IMR-90 (cell line): ENCODE results near the gene ANKRD42. TPM values are rescaled to one million over a fixed set of nuclear protein-coding genes. Genes with fewer than 3 reads are reported as not detected.

ENCODE experiments used
- ATAC-seq: fragments of 200-7000 bp; cut with Tn5 transposase; 2 replicates; pipeline ENCODE4 v1.9.1; 2020; ENCODE audit warnings: low read depth, mild to moderate bottlenecking, moderate library complexity
- BruUV-seq: library from RNA; stranded (reverse); fragments of 400-500 nt; replicated peaks from 2 replicates; lab custom pipeline; 2021; lab: Mats Ljungman, UMichigan
- CTCF ChIA-PET: fragments of 300-600 bp; formaldehyde crosslinking; extraction: SDS; loops from one replicate; lab custom pipeline; 2021; ENCODE audit warnings: antibody characterized with exemption; lab: Yijun Ruan, JAX
- POLR2A ChIA-PET: fragments of 300-600 bp; sonication (Branson Sonifier 250); formaldehyde crosslinking; loops from one replicate; lab custom pipeline; 2022; ENCODE audit warnings: antibody characterized with exemption; ENCODE audit not compliant: unreplicated experiment; lab: Charles Lee
- DNase-seq: peaks from one replicate; pipeline ENCODE4 v3.0.0; 2013
- H2AFZ ChIP-seq: replicated peaks from 2 replicates; pipeline ENCODE3; 2013; ENCODE audit warnings: low read length, mild to moderate bottlenecking; ENCODE audit not compliant: poor library complexity
- H2AK5ac ChIP-seq: 2 replicates; pipeline ENCODE4 v1.6.1; 2013; ENCODE audit warnings: low read depth, low read length, inconsistent platforms
- H2AK9ac ChIP-seq: replicated peaks from 2 replicates; pipeline ENCODE3; 2013; ENCODE audit warnings: mild to moderate bottlenecking, low read depth, low read length, moderate library complexity; ENCODE audit not compliant: poor library complexity
- H2BK120ac ChIP-seq: 2 replicates; pipeline ENCODE4 v1.6.1; 2013; ENCODE audit warnings: low read depth, low read length, inconsistent platforms
- H2BK15ac ChIP-seq: 3 replicates; pipeline ENCODE4 v1.6.1; 2013; ENCODE audit warnings: low read depth, low read length, inconsistent platforms
- H2BK20ac ChIP-seq: 2 replicates; pipeline ENCODE4 v1.6.1; 2013; ENCODE audit warnings: low read depth, mild to moderate bottlenecking, inconsistent platforms, low read length, moderate library complexity
- H2BK5ac ChIP-seq: 2 replicates; pipeline ENCODE4 v1.6.1; 2013; ENCODE audit warnings: mild to moderate bottlenecking, low read depth, low read length, inconsistent platforms; ENCODE audit not compliant: poor library complexity, severe bottlenecking
- H3K14ac ChIP-seq: replicated peaks from 2 replicates; pipeline ENCODE4 v1.6.1; 2013; ENCODE audit warnings: low read depth, low read length, inconsistent platforms
- H3K18ac ChIP-seq: 2 replicates; pipeline ENCODE4 v1.6.1; 2013; ENCODE audit warnings: low read depth, low read length, control low read depth
- H3K23ac ChIP-seq: 2 replicates; pipeline ENCODE4 v1.6.1; 2013; ENCODE audit warnings: low read depth, low read length, inconsistent platforms
- H3K27ac ChIP-seq: 2 replicates; pipeline ENCODE4 v1.5.1; 2013; ENCODE audit warnings: mild to moderate bottlenecking, control low read depth, low read length; ENCODE audit not compliant: insufficient read depth
- H3K27me3 ChIP-seq: 2 replicates; pipeline ENCODE4 v1.6.1; 2013; ENCODE audit warnings: low read length; ENCODE audit not compliant: control insufficient read depth, insufficient read depth
- H3K36me3 ChIP-seq: 2 replicates; pipeline ENCODE4 v1.6.1; 2013; ENCODE audit warnings: low read length, mixed read lengths; ENCODE audit not compliant: control insufficient read depth, insufficient read depth
- H3K4ac ChIP-seq: 2 replicates; pipeline ENCODE4 v1.6.1; 2013; ENCODE audit warnings: low read depth, low read length, inconsistent platforms
- H3K4me1 ChIP-seq: 2 replicates; pipeline ENCODE4 v1.6.1; 2013; ENCODE audit warnings: low read length, mixed read lengths; ENCODE audit not compliant: control insufficient read depth, insufficient read depth
- H3K4me2 ChIP-seq: 2 replicates; pipeline ENCODE4 v1.6.1; 2013; ENCODE audit warnings: low read depth, mild to moderate bottlenecking, control low read depth, low read length, moderate library complexity
- H3K4me3 ChIP-seq: 2 replicates; pipeline ENCODE4 v1.5.1; 2013; ENCODE audit warnings: low read depth, mild to moderate bottlenecking, control low read depth, low read length, moderate library complexity; ENCODE audit not compliant: insufficient read depth
- H3K56ac ChIP-seq: 2 replicates; pipeline ENCODE4 v1.6.1; 2013; ENCODE audit warnings: low read length, inconsistent platforms; ENCODE audit not compliant: insufficient read depth; ENCODE audit errors: extremely low read depth
- H3K79me1 ChIP-seq, 2 experiments: 2 replicates each; pipeline ENCODE4 v1.6.1; 2013; ENCODE audit warnings: low read length in 2 of 2, inconsistent platforms in 1 of 2, low read depth in 1 of 2
- H3K9ac ChIP-seq: 2 replicates; pipeline ENCODE4 v1.6.1; 2013; ENCODE audit warnings: low read depth, low read length, control low read depth
- H3K9me1 ChIP-seq: 2 replicates; pipeline ENCODE4 v1.6.1; 2013; ENCODE audit warnings: low read length, inconsistent platforms; ENCODE audit not compliant: insufficient read depth
- H3K9me3 ChIP-seq: 2 replicates; pipeline ENCODE4 v1.6.1; 2013; ENCODE audit warnings: low read length; ENCODE audit not compliant: control insufficient read depth, insufficient read depth
- H4K20me1 ChIP-seq: 2 replicates; pipeline ENCODE4 v1.6.1; 2013; ENCODE audit warnings: low read length, inconsistent platforms; ENCODE audit not compliant: insufficient read depth
- H4K5ac ChIP-seq: 2 replicates; pipeline ENCODE4 v1.6.1; 2013; ENCODE audit warnings: mild to moderate bottlenecking, low read depth, low read length, control low read depth
- H4K8ac ChIP-seq, 2 experiments: 2 replicates each; pipeline ENCODE4 v1.6.1; 2013; ENCODE audit warnings: low read depth in 2 of 2, low read length in 2 of 2, control low read depth in 1 of 2, inconsistent platforms in 1 of 2
- H4K91ac ChIP-seq: 2 replicates; pipeline ENCODE4 v1.6.1; 2013; ENCODE audit warnings: low read depth, low read length, inconsistent platforms; ENCODE audit not compliant: insufficient read depth
- CEBPB ChIP-seq: IDR thresholded peaks from 2 replicates; pipeline ENCODE4 v1.6.1; 2012; ENCODE audit warnings: low read depth, low read length, improper control_type of control experiment
- RCOR1 ChIP-seq: IDR thresholded peaks from 2 replicates; pipeline ENCODE4 v1.6.1; 2012; ENCODE audit warnings: mild to moderate bottlenecking, low read length, improper control_type of control experiment; ENCODE audit not compliant: insufficient replicate concordance
- RFX5 ChIP-seq: IDR thresholded peaks from 2 replicates; pipeline ENCODE4 v1.8.0; 2012; ENCODE audit warnings: low read depth, mild to moderate bottlenecking, low read length, moderate library complexity
- WGBS, 2 experiments: methylation state at CpG; one replicate each; pipeline versions ENCODE4 v1.1.5 to v1.1.7; 2013; ENCODE audit warnings: missing lambda C conversion rate in 2 of 2; ENCODE audit not compliant: insufficient read length in 1 of 2; ENCODE audit errors: extremely low coverage in 2 of 2; 5-methylcytosine and 5-hydroxymethylcytosine counted together
- dilution Hi-C: fragments of 300-500 bp; cut with HindIII; formaldehyde crosslinking; loops from one replicate; pipeline ENCODE4 v1.14.3; 2018; ENCODE audit warnings: low sequenced_read_pairs; ENCODE audit not compliant: unreplicated experiment
- in situ Hi-C: fragments of 300-500 bp; cut with MboI; formaldehyde crosslinking; loops from 3 replicates; pipeline ENCODE4 v1.14.3; 2019; ENCODE audit warnings: low sequenced_read_pairs, inconsistent platforms, mixed read lengths
- intact Hi-C: fragments of 100-400 bp; cut with micrococcal nuclease; formaldehyde crosslinking; loops from 2 replicates; pipeline ENCODE4 v1.10.0; 2022
- polyA plus RNA-seq, 3 experiments: library from polyadenylated mRNA; depleted of rRNA; stranded (reverse); fragments of >200 nt; gene quantifications; 2 replicates each; pipeline ENCODE4 v1.2.3, GENCODE V29; 2012; ENCODE audit warnings: low replicate concordance in 1 of 3
- total RNA-seq: library from RNA; depleted of rRNA; stranded (reverse); fragments of >200 nt; gene quantifications from 2 replicates; pipeline ENCODE4 v1.2.3, GENCODE V29; 2012
- TF ChIP-seq, protein P1 (sequence below): fragments of 150-350 bp; IDR thresholded peaks from 2 replicates; pipeline ENCODE4 v1.6.1; 2017; ENCODE audit warnings: mild to moderate bottlenecking, antibody characterized with exemption, low read length, low read depth
- TF ChIP-seq, protein P2 (sequence below): fragments of 150-350 bp; IDR thresholded peaks from 2 replicates; pipeline ENCODE4 v1.6.1; 2016; ENCODE audit warnings: low read depth, mild to moderate bottlenecking, low read length, moderate library complexity, borderline replicate concordance

ANKRD42 gene
- total and polyA plus RNA-seq, 2 of the 4 experiments (the other 2 are of a cell fraction), result 5.2 to 5.6 TPM

GRCh38 chr11:83256602-83257340 lies 63.3 kb downstream of the ANKRD42 start:
- ChIA-PET CTCF (interaction anchor here (0.6 to 0.9 kb wide), 3 partner anchors 20 to 57 kb away, joined by 3 read pairs; no protein-coding TSS in a partner anchor), POLR2A (no interaction called here)
- H3K18ac ChIP-seq, result no peak overlapping the region

More at GRCh38 chr11:83256602-83257340, 63.3 kb downstream of the ANKRD42 start:
- Histone ChIP-seq H2BK120ac (no peak overlapping the region), H3K4me2 (no peak overlapping the region), H4K91ac (no peak overlapping the region), H2AFZ (no peak overlapping the region), H3K9ac (no peak overlapping the region), H3K79me1 (peaks cover 0 to 9% of the 10 kb centered on the region in 2 experiments; a peak in 2 of 4 replicates), H4K20me1 (0 out of 2 replicates have a peak, but pooled peaks cover 4% of the 10 kb centered on the region), H2AK9ac (no peak overlapping the region), H4K5ac (no peak overlapping the region), H3K36me3 (peaks cover 9% of the 10 kb centered on the region), H3K56ac (no peak overlapping the region), H3K4me3 (no peak overlapping the region), H4K8ac (no peak overlapping the region), H3K9me1 (peaks cover 11% of the 10 kb centered on the region), H2BK15ac (no peak overlapping the region), H3K14ac (no peak overlapping the region), H3K4me1 (peaks cover 4% of the 10 kb centered on the region; the same call in 1 of the 2 replicates), H2AK5ac (no peak overlapping the region; the same call in 1 of the 2 replicates), H2BK5ac (no peak overlapping the region), H3K27me3 (no peaks in the 10 kb centered on the region), H2BK20ac (no peak overlapping the region), H3K9me3 (no peaks in the 10 kb centered on the region), H3K27ac (no peak overlapping the region), H3K23ac (no peak overlapping the region), H3K4ac (no peak overlapping the region)
- TF ChIP-seq, protein P1, sequence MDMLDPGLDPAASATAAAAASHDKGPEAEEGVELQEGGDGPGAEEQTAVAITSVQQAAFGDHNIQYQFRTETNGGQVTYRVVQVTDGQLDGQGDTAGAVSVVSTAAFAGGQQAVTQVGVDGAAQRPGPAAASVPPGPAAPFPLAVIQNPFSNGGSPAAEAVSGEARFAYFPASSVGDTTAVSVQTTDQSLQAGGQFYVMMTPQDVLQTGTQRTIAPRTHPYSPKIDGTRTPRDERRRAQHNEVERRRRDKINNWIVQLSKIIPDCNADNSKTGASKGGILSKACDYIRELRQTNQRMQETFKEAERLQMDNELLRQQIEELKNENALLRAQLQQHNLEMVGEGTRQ, result no peak
- TF ChIP-seq, protein P2, sequence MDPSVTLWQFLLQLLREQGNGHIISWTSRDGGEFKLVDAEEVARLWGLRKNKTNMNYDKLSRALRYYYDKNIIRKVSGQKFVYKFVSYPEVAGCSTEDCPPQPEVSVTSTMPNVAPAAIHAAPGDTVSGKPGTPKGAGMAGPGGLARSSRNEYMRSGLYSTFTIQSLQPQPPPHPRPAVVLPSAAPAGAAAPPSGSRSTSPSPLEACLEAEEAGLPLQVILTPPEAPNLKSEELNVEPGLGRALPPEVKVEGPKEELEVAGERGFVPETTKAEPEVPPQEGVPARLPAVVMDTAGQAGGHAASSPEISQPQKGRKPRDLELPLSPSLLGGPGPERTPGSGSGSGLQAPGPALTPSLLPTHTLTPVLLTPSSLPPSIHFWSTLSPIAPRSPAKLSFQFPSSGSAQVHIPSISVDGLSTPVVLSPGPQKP, result no peak
- TF ChIP-seq RFX5, result no peak
- no peak for TF ChIP-seq CEBPB
- no peak for TF ChIP-seq RCOR1
- in situ Hi-C loops, result no loop called here
- intact Hi-C loops, result no loop called here
- dilution Hi-C loops, result no loop called here
- BruUV-seq, result no TSS peak
- 100% methylated on average over 1 of the region's 3 CpGs; no CpG with 5 or more reads in 1 of the 2 experiments for WGBS, 2 experiments
- ATAC-seq, result no peak
- no peak for DNase-seq
